ENCODE results near the gene NTSR2. TPM values are rescaled to one million over a fixed set of nuclear protein-coding genes. Genes with fewer than 3 reads are reported as not detected.

Gene NTSR2
- total and polyA plus RNA-seq, 4 donors: not detected

DNA sequence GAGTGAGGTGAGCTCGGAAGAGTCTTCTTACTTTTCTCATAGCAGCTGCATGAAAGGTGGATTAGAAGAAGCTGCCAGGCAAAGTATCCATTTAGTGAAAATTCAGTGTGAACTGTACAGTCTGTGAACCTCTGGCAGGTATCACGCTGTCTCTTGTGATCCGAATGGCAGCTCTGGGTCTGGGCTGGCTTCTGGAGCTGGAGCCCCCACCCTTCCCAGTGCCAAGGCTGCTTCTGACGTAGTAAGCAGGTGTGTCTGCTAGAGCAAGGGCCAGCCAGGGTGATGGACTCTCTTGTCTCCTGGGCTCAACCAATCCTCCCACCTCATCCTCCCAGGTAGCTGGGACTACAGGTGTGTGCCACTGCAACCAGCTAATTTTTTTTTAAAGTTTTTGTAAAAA is 14.0 kb upstream of the NTSR2 start:
- TF ChIP-seq FOXA2 (IDR thresholded peaks at IDR 0.05) (no peak), FOXA1 (IDR thresholded peaks at IDR 0.05) (no peak), HNF4A (conservative IDR thresholded peaks at IDR 0.05) (no peak), JUND (IDR thresholded peaks at IDR 0.05) (no peak), RXRA (IDR thresholded peaks at IDR 0.05) (no peak), TAF1 (conservative IDR thresholded peaks at IDR 0.05) (no peak), GABPA (IDR thresholded peaks at IDR 0.05 in 1 of 2, conservative IDR thresholded peaks at IDR 0.05 in 1 of 2) (no peak)
- TF ChIP-seq, protein P1, sequence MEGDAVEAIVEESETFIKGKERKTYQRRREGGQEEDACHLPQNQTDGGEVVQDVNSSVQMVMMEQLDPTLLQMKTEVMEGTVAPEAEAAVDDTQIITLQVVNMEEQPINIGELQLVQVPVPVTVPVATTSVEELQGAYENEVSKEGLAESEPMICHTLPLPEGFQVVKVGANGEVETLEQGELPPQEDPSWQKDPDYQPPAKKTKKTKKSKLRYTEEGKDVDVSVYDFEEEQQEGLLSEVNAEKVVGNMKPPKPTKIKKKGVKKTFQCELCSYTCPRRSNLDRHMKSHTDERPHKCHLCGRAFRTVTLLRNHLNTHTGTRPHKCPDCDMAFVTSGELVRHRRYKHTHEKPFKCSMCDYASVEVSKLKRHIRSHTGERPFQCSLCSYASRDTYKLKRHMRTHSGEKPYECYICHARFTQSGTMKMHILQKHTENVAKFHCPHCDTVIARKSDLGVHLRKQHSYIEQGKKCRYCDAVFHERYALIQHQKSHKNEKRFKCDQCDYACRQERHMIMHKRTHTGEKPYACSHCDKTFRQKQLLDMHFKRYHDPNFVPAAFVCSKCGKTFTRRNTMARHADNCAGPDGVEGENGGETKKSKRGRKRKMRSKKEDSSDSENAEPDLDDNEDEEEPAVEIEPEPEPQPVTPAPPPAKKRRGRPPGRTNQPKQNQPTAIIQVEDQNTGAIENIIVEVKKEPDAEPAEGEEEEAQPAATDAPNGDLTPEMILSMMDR (IDR thresholded peaks at IDR 0.05; ENCODE audit: low read depth, low read length, missing input control): no peak
- no peak overlapping the region for H3K4me3 ChIP-seq (ENCODE audit: low read depth in 1 of 3, low read length in 3 of 3)
- 83% methylated on average over 4 of the region's 4 CpGs for WGBS
- H3K36me3 ChIP-seq (ENCODE audit: control insufficient read depth in 4 of 4, insufficient read depth in 3 of 4, low read depth in 1 of 4, low read length in 3 of 4): no peaks in the 10 kb centered on the region
- H3K9me3 ChIP-seq (ENCODE audit: control insufficient read depth in 4 of 4, low read length in 3 of 4): no peaks in the 10 kb centered on the region
- peaks cover 0 to 10% (median 4%) of the 10 kb centered on the region in 4 donors for H3K4me1 ChIP-seq (ENCODE audit: control insufficient read depth in 4 of 4, insufficient read depth in 4 of 4, low read length in 3 of 4)
- H3K9ac ChIP-seq (ENCODE audit: low read depth in 1 of 2, low read length in 2 of 2): no peak overlapping the region
- no peaks in the 10 kb centered on the region for H3K27me3 ChIP-seq (ENCODE audit: control insufficient read depth in 4 of 4, insufficient read depth in 4 of 4, low read length in 3 of 4)
- no peak for DNase-seq (ENCODE audit: low spot score)
- H3K27ac ChIP-seq (ENCODE audit: low read depth in 1 of 2, low read length in 2 of 2): no peak overlapping the region

DNA sequence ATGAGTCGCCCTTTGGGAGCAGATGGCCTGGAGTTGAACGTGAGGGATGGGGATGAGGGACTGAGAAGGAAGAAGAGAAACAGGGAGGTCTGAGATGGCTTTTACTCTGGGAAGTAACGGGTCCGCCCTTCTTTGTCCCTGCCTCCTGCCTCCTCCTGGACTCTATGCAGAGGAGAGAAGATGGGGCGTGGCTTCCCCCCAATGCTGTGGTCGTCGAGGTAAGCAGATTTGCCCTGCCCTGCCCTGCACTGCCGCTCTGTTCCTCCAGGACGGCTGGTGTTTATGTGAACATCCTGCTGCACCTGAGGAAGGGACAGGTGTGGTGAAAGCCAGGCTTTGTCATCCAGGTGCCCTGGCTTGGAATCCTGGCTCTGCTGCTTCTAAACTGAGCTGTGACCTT is 13.5 kb upstream of the NTSR2 start:
- peaks cover 0 to 6% (median 2%) of the 10 kb centered on the region in 4 donors for H3K4me1 ChIP-seq (ENCODE audit: control insufficient read depth in 4 of 4, insufficient read depth in 4 of 4, low read length in 3 of 4)
- no peaks in the 10 kb centered on the region for H3K27me3 ChIP-seq (ENCODE audit: control insufficient read depth in 4 of 4, insufficient read depth in 4 of 4, low read length in 3 of 4)
- no peak overlapping the region for H3K9ac ChIP-seq (ENCODE audit: low read depth in 1 of 2, low read length in 2 of 2)
- TF ChIP-seq, protein P2, sequence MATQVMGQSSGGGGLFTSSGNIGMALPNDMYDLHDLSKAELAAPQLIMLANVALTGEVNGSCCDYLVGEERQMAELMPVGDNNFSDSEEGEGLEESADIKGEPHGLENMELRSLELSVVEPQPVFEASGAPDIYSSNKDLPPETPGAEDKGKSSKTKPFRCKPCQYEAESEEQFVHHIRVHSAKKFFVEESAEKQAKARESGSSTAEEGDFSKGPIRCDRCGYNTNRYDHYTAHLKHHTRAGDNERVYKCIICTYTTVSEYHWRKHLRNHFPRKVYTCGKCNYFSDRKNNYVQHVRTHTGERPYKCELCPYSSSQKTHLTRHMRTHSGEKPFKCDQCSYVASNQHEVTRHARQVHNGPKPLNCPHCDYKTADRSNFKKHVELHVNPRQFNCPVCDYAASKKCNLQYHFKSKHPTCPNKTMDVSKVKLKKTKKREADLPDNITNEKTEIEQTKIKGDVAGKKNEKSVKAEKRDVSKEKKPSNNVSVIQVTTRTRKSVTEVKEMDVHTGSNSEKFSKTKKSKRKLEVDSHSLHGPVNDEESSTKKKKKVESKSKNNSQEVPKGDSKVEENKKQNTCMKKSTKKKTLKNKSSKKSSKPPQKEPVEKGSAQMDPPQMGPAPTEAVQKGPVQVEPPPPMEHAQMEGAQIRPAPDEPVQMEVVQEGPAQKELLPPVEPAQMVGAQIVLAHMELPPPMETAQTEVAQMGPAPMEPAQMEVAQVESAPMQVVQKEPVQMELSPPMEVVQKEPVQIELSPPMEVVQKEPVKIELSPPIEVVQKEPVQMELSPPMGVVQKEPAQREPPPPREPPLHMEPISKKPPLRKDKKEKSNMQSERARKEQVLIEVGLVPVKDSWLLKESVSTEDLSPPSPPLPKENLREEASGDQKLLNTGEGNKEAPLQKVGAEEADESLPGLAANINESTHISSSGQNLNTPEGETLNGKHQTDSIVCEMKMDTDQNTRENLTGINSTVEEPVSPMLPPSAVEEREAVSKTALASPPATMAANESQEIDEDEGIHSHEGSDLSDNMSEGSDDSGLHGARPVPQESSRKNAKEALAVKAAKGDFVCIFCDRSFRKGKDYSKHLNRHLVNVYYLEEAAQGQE (IDR thresholded peaks at IDR 0.05): no peak
- TF ChIP-seq SP1 (IDR thresholded peaks at IDR 0.05): no peak
- no peak for TF ChIP-seq RXRA (IDR thresholded peaks at IDR 0.05)
- no peak for TF ChIP-seq GABPA (IDR thresholded peaks at IDR 0.05 in 1 of 2, conservative IDR thresholded peaks at IDR 0.05 in 1 of 2)
- TF ChIP-seq, protein P3, sequence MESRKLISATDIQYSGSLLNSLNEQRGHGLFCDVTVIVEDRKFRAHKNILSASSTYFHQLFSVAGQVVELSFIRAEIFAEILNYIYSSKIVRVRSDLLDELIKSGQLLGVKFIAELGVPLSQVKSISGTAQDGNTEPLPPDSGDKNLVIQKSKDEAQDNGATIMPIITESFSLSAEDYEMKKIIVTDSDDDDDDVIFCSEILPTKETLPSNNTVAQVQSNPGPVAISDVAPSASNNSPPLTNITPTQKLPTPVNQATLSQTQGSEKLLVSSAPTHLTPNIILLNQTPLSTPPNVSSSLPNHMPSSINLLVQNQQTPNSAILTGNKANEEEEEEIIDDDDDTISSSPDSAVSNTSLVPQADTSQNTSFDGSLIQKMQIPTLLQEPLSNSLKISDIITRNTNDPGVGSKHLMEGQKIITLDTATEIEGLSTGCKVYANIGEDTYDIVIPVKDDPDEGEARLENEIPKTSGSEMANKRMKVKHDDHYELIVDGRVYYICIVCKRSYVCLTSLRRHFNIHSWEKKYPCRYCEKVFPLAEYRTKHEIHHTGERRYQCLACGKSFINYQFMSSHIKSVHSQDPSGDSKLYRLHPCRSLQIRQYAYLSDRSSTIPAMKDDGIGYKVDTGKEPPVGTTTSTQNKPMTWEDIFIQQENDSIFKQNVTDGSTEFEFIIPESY (IDR thresholded peaks at IDR 0.05): no peak
- TF ChIP-seq YY1 (IDR thresholded peaks at IDR 0.05): no peak
- no peak for TF ChIP-seq HNF4A (conservative IDR thresholded peaks at IDR 0.05)
- no peak for TF ChIP-seq TAF1 (conservative IDR thresholded peaks at IDR 0.05)
- no peak for TF ChIP-seq RAD21 (IDR thresholded peaks at IDR 0.05)
- TF ChIP-seq NR2F2 (IDR thresholded peaks at IDR 0.05): no peak
- TF ChIP-seq, protein P4, sequence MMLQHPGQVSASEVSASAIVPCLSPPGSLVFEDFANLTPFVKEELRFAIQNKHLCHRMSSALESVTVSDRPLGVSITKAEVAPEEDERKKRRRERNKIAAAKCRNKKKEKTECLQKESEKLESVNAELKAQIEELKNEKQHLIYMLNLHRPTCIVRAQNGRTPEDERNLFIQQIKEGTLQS (IDR thresholded peaks at IDR 0.05): no peak
- TF ChIP-seq, protein P5, sequence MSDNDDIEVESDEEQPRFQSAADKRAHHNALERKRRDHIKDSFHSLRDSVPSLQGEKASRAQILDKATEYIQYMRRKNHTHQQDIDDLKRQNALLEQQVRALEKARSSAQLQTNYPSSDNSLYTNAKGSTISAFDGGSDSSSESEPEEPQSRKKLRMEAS (IDR thresholded peaks at IDR 0.05): no peak
- TF ChIP-seq FOXA2 (IDR thresholded peaks at IDR 0.05): no peak
- TF ChIP-seq EGR1 (IDR thresholded peaks at IDR 0.05; ENCODE audit: low read depth in 2 of 2): no peak
- TF ChIP-seq, protein P1 (IDR thresholded peaks at IDR 0.05; ENCODE audit: low read depth, low read length, missing input control): no peak
- no peak for TF ChIP-seq JUND (IDR thresholded peaks at IDR 0.05)
- no peak for TF ChIP-seq HNF4G (IDR thresholded peaks at IDR 0.05)
- no peak for TF ChIP-seq FOXA1 (IDR thresholded peaks at IDR 0.05)
- H3K27ac ChIP-seq (ENCODE audit: low read depth in 1 of 2, low read length in 2 of 2): no peak overlapping the region
- no peaks in the 10 kb centered on the region for H3K36me3 ChIP-seq (ENCODE audit: control insufficient read depth in 4 of 4, insufficient read depth in 3 of 4, low read depth in 1 of 4, low read length in 3 of 4)
- H3K4me3 ChIP-seq (ENCODE audit: low read depth in 1 of 3, low read length in 3 of 3): no peak overlapping the region
- H3K9me3 ChIP-seq (ENCODE audit: control insufficient read depth in 4 of 4, low read length in 3 of 4): no peaks in the 10 kb centered on the region
- WGBS: 51% methylated on average over 9 of the region's 9 CpGs
- no peak for DNase-seq (ENCODE audit: low spot score)
